Measurements from ENCODE around the gene TRIM47. TPM values are rescaled to one million over a fixed set of nuclear protein-coding genes. Genes with fewer than 3 reads are reported as not detected.

The TRIM47 gene
- total RNA-seq, 1 experiment from 2014 or later: 6.9 TPM

DNA sequence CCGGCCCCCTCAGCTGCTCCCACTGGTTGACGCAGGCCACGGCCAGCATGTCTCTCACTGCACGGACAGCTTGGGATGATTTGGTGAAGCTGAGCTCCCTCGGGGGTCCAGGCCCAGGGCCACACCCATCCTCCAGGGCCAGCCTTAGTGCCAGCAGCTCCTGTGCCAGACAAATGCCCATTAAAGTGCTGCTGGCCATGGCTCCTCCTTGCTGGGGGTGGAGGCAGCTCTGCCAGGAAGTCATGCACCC lies 2.5 kb downstream of the TRIM47 start:
- no peak overlapping the region for H2AFZ ChIP-seq (ENCODE audit: low read length)
- H2BK15ac ChIP-seq (ENCODE audit: low read depth, low read length): no peak overlapping the region
- Mint-ChIP-seq H3K27ac (no peak overlapping the region), H3K9me3 (no peaks in the 10 kb centered on the region; a peak in 1 of 5 replicates), H3K4me3 (no peak overlapping the region; a peak in 1 of 5 replicates), H3K36me3 (ENCODE audit: insufficient read depth in 1 of 3, low read depth in 3 of 3) (no peaks in the 10 kb centered on the region; a peak in 2 of 7 replicates), H3K4me1 (peaks cover 19 to 22% of the 10 kb centered on the region in 2 experiments), H3K27me3 (ENCODE audit: low read depth) (peaks cover 39% of the 10 kb centered on the region)
- peaks cover 8% of the 10 kb centered on the region for H3K23me2 ChIP-seq (ENCODE audit: insufficient read length, low read depth, low read length, poor library complexity, severe bottlenecking)
- H3K9ac ChIP-seq (ENCODE audit: extremely low read depth, insufficient read length, low read length): no peak overlapping the region
- H3T11ph ChIP-seq (ENCODE audit: low read length): no peak overlapping the region
- H4K5ac ChIP-seq (ENCODE audit: insufficient read length, low read depth, low read length): no peak overlapping the region
- no peak for DNase-seq
- H3K4ac ChIP-seq (ENCODE audit: low read depth, low read length): no peak overlapping the region
- H2BK120ac ChIP-seq (ENCODE audit: low read depth, low read length, poor library complexity, severe bottlenecking): no peak overlapping the region
- H2BK12ac ChIP-seq (ENCODE audit: insufficient read length, low read depth, low read length): no peak overlapping the region
- H2BK20ac ChIP-seq (ENCODE audit: low read depth, low read length, poor library complexity, severe bottlenecking): no peak overlapping the region
- no CpG with 5 or more reads among the region's 5 CpGs for WGBS (ENCODE audit: extremely low coverage, insufficient read length, low lambda C conversion rate)
- H2BK5ac ChIP-seq (ENCODE audit: insufficient read length, low read length): no peak overlapping the region
- no peak overlapping the region for H3K18ac ChIP-seq (ENCODE audit: insufficient read length, low read depth, low read length)
- H3K4me1 ChIP-seq (ENCODE audit: insufficient read depth, low read length): peaks cover 3% of the 10 kb centered on the region; the same call in 1 of the 2 replicates
- TF ChIP-seq, protein P1, sequence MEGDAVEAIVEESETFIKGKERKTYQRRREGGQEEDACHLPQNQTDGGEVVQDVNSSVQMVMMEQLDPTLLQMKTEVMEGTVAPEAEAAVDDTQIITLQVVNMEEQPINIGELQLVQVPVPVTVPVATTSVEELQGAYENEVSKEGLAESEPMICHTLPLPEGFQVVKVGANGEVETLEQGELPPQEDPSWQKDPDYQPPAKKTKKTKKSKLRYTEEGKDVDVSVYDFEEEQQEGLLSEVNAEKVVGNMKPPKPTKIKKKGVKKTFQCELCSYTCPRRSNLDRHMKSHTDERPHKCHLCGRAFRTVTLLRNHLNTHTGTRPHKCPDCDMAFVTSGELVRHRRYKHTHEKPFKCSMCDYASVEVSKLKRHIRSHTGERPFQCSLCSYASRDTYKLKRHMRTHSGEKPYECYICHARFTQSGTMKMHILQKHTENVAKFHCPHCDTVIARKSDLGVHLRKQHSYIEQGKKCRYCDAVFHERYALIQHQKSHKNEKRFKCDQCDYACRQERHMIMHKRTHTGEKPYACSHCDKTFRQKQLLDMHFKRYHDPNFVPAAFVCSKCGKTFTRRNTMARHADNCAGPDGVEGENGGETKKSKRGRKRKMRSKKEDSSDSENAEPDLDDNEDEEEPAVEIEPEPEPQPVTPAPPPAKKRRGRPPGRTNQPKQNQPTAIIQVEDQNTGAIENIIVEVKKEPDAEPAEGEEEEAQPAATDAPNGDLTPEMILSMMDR (conservative IDR thresholded peaks at IDR 0.05): no peak
- peaks cover 3% of the 10 kb centered on the region; the same call in 1 of the 2 replicates for H3K27me3 ChIP-seq (ENCODE audit: insufficient read depth, low read length)
- no peaks in the 10 kb centered on the region for H3K79me1 ChIP-seq (ENCODE audit: insufficient read depth, low read depth, low read length, poor library complexity, severe bottlenecking)
- no peak overlapping the region for H2AK5ac ChIP-seq (ENCODE audit: insufficient read length, low read length)
- no peaks in the 10 kb centered on the region for H3K79me2 ChIP-seq (ENCODE audit: insufficient read depth, low read length)
- H3K56ac ChIP-seq (ENCODE audit: insufficient read length, low read depth, low read length): no peak overlapping the region
- H3K9me3 ChIP-seq (ENCODE audit: control insufficient read depth, low read depth, low read length): no peaks in the 10 kb centered on the region
- H3K14ac ChIP-seq (ENCODE audit: insufficient read depth, low read length): no peak overlapping the region
- no peak overlapping the region for H3K23ac ChIP-seq (ENCODE audit: insufficient read length, low read depth, low read length)
- H3K27ac ChIP-seq (ENCODE audit: insufficient read length, low read depth, low read length): no peak overlapping the region
- H4K8ac ChIP-seq (replicated peaks; ENCODE audit: insufficient read length, low read depth, low read length): no peak overlapping the region
- H4K20me1 ChIP-seq (ENCODE audit: control insufficient read depth, insufficient read depth, insufficient read length): no peaks in the 10 kb centered on the region
- no peak overlapping the region for H3K4me2 ChIP-seq (ENCODE audit: insufficient read depth, insufficient read length, low read length)
- H4K91ac ChIP-seq (ENCODE audit: insufficient read length, low read depth, low read length): no peak overlapping the region

All from H9 (cell line).